IMR-90 (cell line): ENCODE measurements around the gene SNRPB.

Source experiments
- CEBPB ChIP-seq: IDR thresholded peaks from 2 replicates; pipeline ENCODE4 v1.6.1; 2012; ENCODE audit warnings: low read depth, low read length, improper control_type of control experiment
- CHD1 ChIP-seq: IDR thresholded peaks from 2 replicates; pipeline ENCODE4 v1.6.1; 2012; ENCODE audit warnings: low read depth, low read length, improper control_type of control experiment
- CTCF ChIP-seq: conservative IDR thresholded peaks from 2 replicates; pipeline ENCODE4 v1.5.1; 2012; ENCODE audit warnings: mild to moderate bottlenecking, low read depth, low read length, improper control_type of control experiment
- MAFK ChIP-seq: IDR thresholded peaks from 2 replicates; pipeline ENCODE4 v1.6.1; 2012; ENCODE audit warnings: low read depth, low read length, improper control_type of control experiment
- MXI1 ChIP-seq: IDR thresholded peaks from 2 replicates; pipeline ENCODE4 v1.6.1; 2012; ENCODE audit warnings: low read depth, mild to moderate bottlenecking, low read length, moderate library complexity, borderline replicate concordance
- POLR2A ChIP-seq: IDR thresholded peaks from 2 replicates; pipeline ENCODE4 v1.6.1; 2012; ENCODE audit warnings: mild to moderate bottlenecking, low read depth, low read length
- TF ChIP-seq, protein P1 (sequence below): fragments of 150-350 bp; IDR thresholded peaks from 2 replicates; pipeline ENCODE4 v1.6.1; 2017; ENCODE audit warnings: mild to moderate bottlenecking, antibody characterized with exemption, low read length, low read depth

DNA sequence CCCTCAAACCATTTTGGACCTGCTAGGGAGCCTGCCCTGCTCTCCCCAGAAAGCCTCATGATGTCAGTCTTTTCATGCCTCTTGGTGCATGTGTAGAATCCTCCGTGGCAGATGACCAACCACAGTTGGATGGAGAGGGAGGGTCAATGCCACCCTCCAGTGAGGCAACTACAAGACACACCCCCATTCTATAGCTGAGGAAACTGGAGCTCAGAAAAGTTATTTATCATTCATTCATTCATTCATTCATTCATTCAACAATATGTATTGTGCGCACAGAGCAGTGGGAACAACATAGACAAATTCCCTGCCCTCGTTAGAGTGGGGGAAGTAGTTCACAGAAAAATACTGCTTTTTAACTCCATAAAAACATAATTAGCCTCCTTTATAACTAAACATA is 16.8 kb downstream of the SNRPB start:
- TF ChIP-seq CTCF = no peak
- TF ChIP-seq POLR2A = no peak
- TF ChIP-seq, protein P1, sequence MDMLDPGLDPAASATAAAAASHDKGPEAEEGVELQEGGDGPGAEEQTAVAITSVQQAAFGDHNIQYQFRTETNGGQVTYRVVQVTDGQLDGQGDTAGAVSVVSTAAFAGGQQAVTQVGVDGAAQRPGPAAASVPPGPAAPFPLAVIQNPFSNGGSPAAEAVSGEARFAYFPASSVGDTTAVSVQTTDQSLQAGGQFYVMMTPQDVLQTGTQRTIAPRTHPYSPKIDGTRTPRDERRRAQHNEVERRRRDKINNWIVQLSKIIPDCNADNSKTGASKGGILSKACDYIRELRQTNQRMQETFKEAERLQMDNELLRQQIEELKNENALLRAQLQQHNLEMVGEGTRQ = no peak
- TF ChIP-seq CHD1 = no peak
- no peak for TF ChIP-seq MXI1
- TF ChIP-seq MAFK = no peak
- no peak for TF ChIP-seq CEBPB
